CD4-positive, alpha-beta T cell treated with Interleukin-4 for 4 hours (primary cell): ENCODE data around the gene DNAJA3.
"Not testable (repeated sequence)": the region's sequence is repeated elsewhere in the genome, so short reads cannot be mapped to it uniquely, and the experiment has no call there.

ENCODE experiments used
- DNase-seq: peaks from one replicate; pipeline ENCODE4 v3.0.0-alpha.2; 2020

The DNAJA3 gene

DNA sequence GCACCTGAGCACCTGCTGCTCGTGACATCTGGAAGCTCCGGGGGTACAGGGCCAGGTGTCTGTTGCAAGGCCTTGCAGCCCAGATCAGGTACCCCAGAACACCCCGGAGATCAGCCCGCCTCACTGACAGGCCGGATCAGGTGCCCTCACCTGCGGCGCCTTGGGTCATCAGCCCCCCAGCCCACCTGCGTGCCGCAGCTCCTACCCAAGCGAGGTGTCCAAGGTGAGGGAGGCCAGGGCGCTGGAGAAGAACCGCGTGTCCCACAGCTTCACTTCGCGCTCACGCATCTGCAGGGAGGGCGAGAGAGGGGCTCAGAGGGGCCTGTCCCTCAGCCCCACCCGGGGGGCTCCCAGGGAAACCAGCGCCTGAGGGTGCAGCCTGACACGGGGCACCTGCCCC lies 37.9 kb upstream of the DNAJA3 start:
- DNase-seq, result no peak

DNA sequence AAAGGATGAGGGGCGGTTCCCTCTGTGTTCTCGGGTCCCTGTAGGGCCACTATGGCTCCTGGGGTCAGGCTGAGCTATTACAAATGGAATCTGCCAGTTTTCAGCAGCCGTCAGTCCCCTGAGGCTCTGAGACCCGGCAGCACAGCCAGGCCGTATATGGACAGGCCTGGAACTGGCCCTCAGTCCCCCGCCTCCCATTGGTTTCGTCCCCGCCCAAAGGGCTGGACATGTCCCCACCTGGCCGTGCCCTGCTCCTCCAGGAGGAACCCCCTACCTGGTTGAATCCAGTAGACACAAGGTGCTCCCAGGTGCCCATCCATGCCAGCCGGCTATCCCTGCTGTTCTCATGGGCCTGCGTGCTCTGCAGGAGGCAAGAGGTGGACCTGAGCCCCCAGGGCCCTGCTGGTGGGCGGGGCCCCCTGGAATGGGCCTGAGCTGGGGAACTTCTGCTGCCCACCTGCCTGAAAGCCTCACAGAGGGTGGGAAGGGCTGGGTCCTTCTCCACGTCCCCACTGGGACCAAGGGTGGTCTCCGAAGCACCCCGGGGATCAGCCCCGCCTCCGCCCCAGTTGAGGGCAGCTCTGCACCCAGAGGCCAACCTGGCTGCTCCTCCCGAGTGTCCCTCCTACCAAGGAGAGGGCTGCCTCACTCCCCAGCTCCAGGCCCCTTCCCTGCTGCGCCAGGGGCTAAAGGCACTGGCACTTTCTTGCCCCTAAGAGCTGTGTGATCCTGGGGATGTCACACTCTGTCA lies 37.2 kb upstream of the DNAJA3 start:
- DNase-seq, result no peak

DNA sequence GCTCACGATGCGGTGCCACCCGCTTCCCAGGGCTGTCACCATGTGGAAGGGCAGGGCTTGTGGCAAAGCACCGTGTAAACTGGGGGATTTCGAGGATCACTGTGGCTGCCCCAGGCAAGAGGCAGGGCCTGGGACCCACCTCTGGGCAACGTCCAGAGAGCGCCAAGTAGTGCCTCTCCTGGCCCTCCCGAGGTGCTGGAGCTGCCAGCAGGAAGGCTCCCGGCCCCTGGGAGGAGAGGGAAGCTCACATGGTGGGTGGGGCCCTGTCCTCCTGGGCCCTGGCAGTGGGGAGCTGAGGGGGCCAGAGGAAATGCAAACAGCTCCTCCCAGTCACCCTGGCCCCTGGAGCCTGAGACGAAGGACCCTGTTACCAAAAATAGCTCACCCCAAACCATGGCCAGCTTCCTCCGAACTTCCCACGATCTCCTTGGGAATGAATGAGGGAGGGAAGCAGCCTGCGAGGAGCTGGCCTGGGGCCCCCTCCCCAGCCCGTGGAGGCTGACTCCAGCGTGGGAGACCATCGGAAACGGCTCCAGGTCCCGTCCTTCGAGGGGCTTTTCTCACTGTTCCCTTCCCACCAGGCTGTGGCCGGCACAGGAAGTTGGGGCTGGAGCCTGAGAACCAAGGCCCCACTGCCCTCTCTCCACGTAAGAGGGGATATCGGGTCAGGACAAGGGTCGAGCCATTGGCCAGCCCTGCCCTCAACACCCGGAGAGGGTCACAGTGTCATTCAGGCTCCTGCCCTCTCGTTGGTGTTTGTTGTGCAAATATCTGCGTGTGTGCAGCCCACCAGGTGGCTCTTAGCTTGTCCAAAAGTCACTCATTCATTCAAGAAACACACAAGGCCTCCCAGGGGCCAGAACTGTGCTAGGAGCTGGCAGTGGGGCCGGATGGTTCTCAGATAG lies 36.4 kb upstream of the DNAJA3 start:
- no peak for DNase-seq

DNA sequence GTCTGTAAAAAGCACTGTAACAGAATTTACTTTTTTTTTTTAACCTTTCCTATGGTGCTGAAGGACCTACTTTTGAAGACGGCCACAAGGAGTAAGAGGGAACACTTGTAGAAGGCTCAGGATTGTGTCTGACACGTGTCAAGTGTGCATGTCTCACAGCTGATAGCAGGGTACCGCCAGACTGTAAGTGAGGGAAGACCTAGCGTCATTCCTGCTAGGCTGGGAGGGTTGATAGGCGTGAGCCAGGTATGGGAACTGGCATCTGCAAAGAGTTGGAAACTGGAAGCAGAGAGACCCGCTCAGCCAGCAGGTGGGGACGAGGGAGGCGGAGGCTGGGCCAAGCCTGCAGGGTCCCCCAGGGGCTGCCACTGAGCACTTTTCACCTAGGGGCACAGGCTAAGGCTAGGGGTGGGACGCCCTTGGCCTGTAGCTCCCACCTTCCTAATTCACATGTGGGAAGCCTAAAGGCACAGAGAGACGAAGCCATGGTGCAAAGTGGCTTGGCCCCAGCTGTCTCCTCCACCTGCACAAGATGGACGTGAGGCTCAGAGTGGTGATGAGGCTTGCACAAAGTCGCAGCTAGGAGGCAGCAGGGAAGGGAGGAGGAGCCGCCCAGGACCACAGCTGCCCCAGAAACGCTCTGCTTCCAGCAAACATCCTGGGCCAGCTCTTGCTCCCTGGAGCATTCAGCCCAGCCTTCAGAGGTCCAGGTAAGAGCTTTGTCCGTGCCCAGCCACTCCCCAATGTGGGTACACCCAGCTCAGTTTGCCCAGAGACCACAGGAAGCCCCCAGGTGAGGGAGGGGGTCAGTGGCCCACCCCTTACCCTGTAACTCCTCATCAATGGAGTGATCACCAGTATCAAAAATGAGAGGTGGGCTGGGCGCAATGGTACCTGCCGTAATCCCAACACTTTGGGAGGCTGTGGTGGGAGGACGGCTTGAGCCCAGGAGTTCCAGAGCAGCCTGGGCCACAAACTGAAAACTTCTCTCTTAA lies 35.1 kb upstream of the DNAJA3 start:
- DNase-seq, result no peak

DNA sequence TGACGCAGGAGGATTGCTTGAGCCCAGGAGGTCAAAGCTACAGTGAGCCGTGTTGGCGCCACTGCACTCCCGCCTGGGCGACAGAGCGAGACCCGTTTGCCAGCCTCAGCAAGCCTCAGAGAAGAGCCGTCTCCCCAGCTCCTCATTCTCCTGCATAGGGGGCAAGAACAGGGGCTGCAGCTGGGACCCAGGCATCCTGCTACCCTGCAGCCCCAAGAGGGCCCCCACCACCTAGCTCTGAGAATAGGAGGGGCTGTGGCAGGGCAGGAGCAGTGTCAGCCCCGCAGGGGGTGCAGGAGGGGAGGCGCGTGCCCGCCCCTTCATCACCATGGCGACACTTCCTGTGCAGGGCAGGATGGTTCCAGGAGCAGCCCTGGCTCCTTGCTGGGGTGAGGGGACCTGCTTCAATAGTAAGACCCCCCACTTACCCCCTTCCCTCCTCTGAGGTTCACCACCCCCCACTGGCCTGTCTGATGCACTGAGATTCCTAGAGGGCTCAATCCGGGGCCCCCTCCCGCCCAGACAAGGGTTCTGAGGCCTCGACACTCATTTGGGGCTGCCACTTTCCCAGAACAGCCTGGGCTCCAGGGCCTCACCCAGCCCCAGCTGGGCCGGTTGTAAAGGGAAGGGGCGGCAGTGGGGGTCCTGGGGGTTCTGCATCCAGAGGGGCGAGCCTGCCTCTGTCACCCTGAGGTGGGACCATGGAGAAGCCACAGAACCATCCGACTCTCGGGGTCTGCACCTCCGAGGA lies 33.9 kb upstream of the DNAJA3 start:
- no peak for DNase-seq

DNA sequence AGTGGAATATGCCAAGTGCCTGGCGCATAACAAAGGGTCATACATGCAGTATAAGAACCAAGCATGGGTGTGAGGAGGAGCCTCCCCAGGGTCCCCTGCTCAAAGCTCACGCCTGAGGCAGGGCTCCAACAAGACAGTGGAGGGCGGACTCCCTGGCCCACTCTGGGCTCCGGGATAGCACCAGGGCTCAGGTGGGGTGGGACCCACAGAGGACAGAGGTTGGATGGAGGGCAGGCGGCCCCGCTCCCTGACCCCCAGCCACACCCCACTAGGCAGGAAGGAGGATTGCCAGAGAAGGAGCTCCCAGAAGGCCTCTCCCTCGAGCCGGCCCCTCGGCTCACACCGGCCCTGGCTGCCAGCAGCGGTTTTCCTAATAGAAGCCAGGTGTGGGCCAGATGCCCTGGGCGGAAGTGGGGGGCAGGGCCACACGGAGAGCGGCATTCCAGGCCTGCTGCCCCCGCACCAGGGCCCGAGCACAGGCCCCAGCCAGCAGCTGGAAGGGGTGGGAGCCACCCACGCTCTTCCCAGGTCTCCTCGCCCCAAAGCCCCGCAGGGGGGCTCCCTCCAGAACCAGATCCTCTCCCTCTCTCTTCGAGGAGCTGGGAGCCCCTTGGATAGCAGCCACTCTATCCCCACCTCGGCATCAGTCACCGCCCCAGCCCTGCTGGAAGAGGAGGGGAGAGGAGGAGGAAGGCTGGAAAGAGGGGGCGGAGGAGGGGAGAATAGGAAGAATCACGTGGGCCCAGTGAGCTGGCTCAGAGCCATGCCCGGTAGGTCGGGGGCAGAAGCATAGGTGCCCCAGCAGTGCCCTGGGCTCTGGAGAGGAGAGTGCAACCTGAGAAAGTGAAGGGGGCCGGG lies 33.1 kb upstream of the DNAJA3 start:
- DNase-seq, result no peak

DNA sequence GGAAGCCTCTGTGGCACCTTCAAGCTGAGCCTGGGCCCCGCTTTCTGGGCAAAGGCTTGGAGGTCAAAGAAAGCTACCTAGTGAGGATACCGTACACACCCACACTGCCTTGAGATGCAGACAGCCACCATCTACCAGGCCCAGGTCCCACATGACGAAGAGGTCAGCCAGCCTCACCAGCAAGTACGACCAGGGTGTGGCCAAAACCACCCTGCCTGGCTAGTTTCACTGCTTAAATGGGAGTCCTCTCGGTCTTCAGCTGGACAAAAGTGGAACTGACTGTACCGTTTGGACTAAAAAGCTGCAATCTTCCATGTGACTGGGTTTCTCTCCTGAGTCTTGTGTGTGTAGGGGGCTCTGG lies 32.4 kb upstream of the DNAJA3 start:
- DNase-seq, result no peak

DNA sequence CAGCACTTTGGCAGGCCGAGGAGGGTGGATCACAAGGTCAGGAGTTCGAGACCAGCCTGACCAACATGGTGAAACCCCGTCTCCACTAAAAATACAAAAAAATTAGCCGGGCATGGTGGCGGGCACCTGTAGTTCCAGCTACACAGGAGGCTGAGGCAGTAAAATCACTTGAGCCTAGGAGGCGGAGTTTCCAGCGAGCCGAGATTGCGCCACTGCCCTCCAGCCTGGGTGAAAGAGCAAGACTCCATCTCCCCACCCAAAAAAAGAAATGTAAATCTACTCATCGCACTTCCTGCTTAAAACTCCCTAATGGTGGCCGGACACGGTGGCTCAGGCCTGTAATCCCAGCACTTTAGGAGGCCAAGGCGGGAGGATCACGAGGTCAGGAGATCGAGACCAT lies 31.8 kb upstream of the DNAJA3 start:
- DNase-seq, result not testable (repeated sequence)

DNA sequence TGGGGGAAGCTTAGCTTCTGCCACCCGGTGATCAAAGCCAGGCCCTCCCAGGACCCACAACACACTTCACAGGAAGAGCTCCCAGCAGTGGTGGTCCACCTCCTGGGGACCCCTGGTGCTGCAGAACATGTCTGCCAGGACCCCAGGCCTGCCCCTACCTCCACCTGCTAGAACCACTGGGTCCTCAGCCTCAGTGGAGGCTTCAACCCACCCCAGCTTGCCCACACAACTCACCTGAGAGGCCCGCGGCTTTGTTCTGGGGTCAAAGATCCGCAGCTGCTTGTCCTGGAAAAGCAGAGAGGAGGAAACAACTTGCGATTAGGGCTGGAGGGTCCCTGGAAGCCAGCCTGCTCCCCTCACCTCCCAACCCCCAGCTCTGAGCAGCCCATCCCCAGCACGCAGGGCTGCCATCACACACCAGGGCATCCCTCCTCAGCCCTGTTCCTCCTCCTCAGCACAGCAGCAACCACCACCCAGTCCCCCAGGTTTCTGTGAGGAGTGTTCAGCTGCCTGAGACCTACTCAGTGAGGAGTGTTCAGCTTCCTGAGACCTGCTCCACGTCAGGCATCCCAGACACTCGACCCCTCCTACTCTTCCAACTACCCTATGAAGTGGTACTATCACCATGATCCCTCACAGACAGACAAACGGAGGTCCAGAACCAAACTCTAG lies 30.5 kb upstream of the DNAJA3 start:
- DNase-seq, result no peak

DNA sequence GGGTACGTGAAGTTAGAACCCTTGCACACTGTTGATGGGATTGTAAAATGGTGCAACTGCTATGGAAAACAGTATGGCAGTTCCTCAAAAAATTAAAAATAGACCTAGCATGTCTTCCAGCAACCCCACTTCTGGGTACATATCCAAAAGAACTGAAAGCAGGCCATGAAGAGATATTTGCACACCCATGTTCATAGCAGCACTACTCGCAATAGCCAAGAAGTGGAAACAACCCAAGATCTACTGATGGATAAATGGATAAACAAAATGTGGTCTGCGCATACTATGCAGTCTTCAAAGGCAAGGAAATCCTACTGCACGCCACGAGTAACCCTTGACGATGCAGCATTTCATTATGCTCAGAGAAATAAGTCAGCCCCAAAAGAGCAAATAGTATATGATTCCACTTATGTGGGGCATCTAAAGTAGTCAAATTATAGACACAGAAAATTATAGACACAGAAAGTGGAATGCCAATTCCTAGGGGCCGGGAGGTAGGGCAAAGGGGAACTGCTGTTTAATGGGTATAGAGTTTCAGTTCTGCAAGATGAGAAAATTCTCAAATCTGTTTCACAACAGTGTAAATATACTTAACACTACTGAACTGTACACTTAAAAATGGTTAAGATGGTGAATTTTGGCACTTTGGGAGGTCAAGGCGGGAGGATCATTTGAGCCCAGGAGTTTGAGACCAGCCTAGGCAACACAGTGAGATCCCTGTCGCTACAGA lies 26.5 kb upstream of the DNAJA3 start:
- no peak for DNase-seq

DNA sequence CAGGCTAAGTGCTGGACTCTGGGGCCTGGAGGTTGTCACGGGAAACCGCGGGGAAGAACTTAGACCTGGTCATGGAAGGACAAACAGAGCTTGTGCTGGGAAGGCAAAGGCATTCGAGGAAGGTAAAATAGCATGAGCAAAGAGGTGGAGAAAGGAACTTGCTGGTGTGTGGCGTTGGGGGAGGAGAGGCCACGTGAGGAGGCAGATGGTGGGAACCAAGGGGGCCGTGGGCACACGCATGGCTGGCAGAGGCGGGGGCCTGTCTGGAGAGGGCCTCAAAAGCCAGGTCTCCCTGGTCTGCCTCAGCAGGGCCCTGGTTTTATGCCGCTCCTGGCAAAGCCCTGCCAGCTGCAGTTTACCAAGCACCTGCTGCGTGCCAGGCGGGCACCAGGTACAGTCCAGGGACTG lies 24.6 kb upstream of the DNAJA3 start:
- DNase-seq, result no peak

DNA sequence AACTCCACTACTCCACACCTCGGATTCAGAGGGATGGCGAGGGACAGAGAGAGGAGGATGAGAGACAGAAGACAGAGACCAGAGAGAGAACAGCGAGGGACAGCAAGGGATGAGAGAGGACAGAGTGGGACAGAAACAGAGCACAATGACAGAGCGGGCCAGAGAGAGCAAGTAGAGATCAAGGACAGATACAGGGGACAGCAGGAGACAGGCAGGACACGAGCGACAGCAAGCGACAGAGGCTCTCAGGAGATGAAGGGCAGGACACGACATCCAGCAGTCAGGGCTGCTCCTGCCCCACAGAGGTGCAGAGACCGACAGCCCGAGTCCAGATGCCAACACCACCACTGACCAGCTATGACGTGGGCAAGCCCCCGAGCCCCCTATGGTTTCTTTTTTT lies 24.2 kb upstream of the DNAJA3 start:
- DNase-seq, result no peak

DNA sequence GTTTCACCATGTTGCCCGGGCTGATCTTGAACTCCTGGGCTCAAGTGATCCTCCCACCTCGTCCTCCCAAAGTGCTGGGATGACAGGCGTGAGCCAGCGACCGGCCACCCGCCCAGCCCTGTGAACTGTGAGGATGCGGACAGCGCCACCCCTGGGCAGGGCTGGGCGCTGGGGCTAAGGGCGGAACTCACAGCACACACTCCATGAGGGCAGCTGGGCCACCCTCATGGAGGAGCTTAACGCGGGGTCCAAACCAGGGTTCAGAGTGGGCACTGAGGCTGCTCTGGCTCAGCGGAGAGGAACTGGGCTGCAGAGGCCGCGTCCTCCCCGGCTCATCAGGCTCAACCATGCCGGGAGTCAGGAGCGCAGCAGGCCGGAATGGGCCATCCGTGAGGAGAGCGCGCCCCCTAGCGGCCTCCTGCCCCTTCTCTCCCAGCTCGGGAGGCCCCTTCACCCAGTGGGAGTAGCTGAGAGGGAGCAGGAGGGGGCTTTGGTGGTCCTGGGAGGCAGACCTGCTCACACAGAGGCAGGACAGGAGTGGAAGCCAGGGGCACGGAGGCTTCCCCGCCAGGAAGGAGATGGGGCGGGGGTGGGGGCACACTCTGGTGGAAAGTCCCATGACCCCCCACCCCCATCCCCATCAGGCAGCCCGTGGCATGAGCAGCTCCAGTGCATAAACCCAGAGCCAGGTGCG lies 23.1 kb upstream of the DNAJA3 start:
- DNase-seq, result peak; percentile 43

DNA sequence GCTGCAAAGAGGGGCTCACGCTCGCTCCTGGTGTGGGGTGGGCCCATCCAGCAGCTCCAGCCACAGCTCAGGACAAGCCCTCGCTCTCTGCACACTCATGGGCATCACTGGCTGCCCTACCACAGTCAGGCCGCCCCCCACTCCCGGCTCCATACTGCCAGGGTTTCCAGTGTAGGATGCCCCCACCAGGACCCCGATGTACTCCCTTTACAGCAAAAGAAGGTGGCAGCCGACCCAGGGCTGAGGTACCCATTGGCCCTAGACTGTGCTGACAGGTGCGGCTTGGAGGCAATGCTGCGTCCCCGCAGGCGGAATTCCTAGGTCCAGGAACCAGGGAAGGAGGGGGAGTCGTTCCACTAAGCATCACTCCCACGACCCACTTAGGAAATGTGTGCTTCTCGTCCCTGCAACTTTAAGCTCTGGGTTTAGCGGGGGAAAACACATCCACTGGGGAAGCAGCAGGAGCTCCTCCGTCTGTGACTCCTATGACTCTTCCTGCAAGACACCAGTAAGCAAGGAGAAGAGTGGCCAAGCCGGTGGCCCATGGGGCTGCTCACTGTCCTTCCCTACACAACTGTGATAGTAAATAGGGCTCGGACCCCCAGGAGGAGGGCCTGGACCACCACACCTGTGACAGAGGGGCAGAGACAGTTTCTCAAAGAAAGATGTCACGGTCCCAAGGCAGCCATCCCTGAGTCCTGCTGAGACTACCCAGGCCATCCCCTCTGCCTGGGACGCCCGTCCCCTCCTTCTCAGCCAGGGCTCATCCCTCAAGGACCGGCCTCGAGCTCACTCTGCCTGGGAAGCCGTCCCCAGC lies 22.3 kb upstream of the DNAJA3 start:
- no peak for DNase-seq

DNA sequence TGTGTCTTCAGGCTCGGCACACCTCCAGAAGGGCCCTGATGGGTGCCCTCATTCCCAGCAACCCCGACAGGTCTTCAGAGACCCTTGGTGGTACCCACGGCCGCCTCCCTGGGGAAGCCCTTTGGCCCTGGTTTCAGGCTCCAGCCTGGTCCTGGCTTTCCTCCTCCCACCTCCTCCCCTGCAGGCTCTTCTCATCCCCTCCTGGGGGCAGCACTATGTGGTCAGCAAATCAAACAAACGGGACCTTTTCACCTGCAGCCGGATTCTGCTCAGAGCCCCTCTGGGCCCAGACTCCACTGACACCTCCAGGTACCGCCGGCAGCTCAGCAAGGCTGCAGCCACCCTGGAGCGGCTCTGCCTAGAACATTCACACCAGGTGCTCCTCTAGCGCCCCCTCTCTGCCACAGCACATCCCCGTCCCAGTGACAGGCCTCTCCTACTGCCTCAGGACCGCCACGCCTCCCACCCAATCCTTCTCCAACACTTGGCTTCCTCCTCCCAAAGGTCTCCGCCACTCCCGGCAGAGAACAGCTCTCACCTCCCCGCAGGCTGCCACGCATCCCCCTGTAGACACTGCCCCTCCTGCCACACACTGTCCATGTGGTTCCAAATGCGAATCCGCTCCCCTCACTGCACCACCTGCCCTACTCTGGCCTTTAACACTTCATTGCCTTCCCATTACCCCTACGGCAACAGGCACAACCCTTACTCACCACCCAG lies 21.3 kb upstream of the DNAJA3 start:
- DNase-seq, result peak; percentile 15

DNA sequence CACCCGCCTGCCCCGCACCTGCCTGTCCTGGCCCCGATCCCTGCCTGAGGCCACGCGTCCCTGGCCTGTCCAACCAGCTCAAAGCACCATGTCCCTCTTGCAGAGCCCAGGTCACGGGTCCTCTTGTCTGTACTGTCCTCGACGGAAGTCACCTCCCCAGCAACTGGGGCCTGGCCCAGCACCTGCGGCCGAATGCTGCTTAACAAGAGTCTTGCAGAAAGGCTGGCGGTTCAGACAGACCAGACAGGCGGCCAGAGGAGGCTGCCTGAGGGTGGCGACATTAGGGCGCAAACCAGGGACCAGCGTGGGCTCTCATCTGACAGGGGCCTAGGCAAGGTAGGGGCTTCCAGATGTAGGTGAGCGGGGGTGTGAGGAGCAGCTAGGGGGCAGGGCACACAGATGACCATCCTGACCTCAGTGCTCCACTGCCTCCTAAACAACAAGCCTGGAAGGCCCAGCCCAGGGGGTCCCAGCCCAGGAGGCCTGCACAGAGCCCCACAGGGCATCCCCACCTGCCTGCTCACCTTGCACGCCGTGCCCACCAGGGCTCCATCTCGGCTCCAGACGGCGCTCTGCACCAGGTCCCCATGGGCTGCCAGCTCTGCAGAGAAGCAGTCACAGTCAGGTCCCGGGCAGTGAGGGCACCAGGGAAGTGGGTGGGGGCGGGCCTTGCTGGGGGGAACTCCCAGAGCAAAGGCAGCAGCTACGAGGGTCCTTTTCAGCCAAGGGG lies 20.5 kb upstream of the DNAJA3 start:
- DNase-seq, result no peak
